GM10266 (cell line): ENCODE measurements around the gene GOLGA8A.
A peak's percentile ranks its signal among the peaks of the same experiment; 100 is the strongest.

Experiments
- DNase-seq: peaks from one replicate; pipeline ENCODE4 v3.0.0; 2012; ENCODE audit errors: extremely low spot score
- TF ChIP-seq, protein P1 (sequence below): IDR thresholded peaks from 2 replicates; pipeline ENCODE4 v1.5.1; 2012; ENCODE audit warnings: mild to moderate bottlenecking, low read depth; ENCODE audit not compliant: control insufficient read depth, insufficient read depth; ENCODE audit errors: missing control alignments

The GOLGA8A gene

GRCh38 chr15:34437687-34438086 is at the start of gene GOLGA8A:
GOLGA8A (minus strand) TSS chr15:34437808; CDS start chr15:34389691, 48,117 bp downstream.
- TF ChIP-seq, protein P1, sequence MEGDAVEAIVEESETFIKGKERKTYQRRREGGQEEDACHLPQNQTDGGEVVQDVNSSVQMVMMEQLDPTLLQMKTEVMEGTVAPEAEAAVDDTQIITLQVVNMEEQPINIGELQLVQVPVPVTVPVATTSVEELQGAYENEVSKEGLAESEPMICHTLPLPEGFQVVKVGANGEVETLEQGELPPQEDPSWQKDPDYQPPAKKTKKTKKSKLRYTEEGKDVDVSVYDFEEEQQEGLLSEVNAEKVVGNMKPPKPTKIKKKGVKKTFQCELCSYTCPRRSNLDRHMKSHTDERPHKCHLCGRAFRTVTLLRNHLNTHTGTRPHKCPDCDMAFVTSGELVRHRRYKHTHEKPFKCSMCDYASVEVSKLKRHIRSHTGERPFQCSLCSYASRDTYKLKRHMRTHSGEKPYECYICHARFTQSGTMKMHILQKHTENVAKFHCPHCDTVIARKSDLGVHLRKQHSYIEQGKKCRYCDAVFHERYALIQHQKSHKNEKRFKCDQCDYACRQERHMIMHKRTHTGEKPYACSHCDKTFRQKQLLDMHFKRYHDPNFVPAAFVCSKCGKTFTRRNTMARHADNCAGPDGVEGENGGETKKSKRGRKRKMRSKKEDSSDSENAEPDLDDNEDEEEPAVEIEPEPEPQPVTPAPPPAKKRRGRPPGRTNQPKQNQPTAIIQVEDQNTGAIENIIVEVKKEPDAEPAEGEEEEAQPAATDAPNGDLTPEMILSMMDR = no peak
- DNase-seq = peak; percentile 89

DNA sequence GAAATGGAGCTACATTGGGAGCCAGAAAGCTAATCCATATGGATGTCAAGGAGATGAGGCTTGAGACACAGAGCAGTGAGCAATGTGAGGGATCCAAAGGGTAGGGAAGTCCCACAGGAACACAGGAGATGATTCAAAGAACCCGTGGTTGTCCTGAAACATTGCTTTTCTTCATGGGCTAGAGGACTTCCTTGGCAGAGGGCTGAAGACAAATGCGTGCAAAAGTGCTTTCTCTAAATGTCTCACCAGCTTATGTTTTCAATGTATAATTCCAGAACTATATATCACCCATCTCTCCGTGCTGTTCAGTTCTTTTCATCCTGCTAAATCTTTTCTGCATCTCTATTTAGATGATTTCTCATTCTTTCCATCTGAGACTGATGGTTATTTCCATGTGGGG is 46.0 kb upstream of the GOLGA8A start:
- no peak for DNase-seq
- TF ChIP-seq, protein P1 = no peak

GRCh38 chr15:34481370-34481769 is 43.8 kb upstream of the GOLGA8A start:
- TF ChIP-seq, protein P1 = no peak
- DNase-seq = no peak

DNA sequence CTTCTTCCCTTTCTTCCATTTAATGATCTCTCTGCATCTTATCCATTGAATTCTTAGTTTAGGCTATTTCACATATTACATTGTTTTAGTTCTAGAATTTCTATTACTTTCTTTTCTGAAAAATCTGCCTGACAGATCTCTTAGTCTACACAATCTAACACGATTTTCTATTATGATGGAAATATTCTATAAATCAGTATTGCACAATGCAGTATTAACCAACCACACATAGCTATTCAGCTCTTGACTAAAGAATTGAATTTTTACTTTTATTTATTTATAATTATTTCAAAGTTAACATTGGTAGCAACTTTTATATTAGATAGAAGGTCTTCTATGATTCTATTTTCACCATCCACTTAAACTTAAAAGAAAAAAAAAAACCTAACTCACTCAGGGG is 36.2 kb upstream of the GOLGA8A start:
- DNase-seq = no peak
- TF ChIP-seq, protein P1 = no peak

- TF ChIP-seq, protein P1 = no peak
- DNase-seq = no peak
Measured at GRCh38 chr15:34472947-34473346, 35.3 kb upstream of the GOLGA8A start.

DNA sequence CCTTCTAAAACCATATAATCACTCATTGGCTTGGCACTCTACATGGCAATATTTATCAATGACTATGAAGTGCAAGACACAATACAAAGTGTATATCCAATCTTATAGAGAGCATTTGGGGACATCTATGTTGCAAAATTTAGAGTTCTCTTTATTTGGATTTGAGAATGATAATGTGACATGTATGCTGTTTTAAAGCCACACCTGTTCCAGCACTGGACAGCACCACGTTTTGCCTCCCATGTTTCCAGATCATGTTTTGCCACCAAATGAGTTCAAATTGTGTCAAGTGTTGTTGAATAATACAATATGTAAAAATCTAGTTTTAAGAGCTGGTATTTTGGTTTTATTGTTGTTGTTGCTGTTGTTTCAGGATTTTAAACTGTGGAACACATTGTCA is 33.3 kb upstream of the GOLGA8A start:
- TF ChIP-seq, protein P1 = no peak
- DNase-seq = no peak

GRCh38 chr15:34470091-34470490 is 32.5 kb upstream of the GOLGA8A start:
- no peak for DNase-seq
- TF ChIP-seq, protein P1 = no peak

DNA sequence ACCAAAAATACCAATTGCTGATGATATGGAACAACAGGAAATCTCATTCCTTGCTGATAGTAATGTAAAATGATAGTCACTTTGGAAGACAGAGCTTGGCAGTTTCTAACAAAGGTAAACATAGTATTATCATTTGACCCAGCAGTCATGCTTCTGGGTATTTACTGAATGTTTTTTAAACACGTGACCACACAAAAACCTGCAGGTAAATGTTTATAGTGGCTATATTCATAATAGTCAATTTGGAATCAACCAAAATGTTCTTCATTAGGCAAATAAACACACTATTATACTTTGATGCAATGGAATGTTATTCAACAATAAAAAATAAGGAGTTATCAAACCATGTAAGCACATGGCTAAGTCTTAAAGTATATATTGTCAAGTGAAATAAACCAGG is 24.1 kb upstream of the GOLGA8A start:
- no peak for DNase-seq
- TF ChIP-seq, protein P1 = no peak
